Measurements from ENCODE around the gene EIF1.
"Not testable (repeated sequence)": the region's sequence is repeated elsewhere in the genome, so short reads cannot be mapped to it uniquely, and the experiment has no call there.

Gene EIF1

GRCh38 chr17:41678907-41679739 lies 9.6 kb upstream of the EIF1 start:
- DNase-seq (ENCODE audit: low read depth in 2 of 2): peak in 1 of 2 donors; percentile 42

- DNase-seq (ENCODE audit: low read depth in 2 of 2): no peak
Measured at GRCh38 chr17:41679740-41680425, 8.8 kb upstream of the EIF1 start.

- DNase-seq (ENCODE audit: low read depth in 2 of 2): no peak
Measured at GRCh38 chr17:41680426-41681040, 8.2 kb upstream of the EIF1 start.

GRCh38 chr17:41681776-41682175 lies 6.9 kb upstream of the EIF1 start:
- DNase-seq (ENCODE audit: low read depth in 2 of 2): no peak

- DNase-seq (ENCODE audit: low read depth in 2 of 2): no peak
Measured at GRCh38 chr17:41682631-41683030, 6.1 kb upstream of the EIF1 start.

GRCh38 chr17:41683441-41684007 lies 5.2 kb upstream of the EIF1 start:
- DNase-seq (ENCODE audit: low read depth in 2 of 2): no peak

- no peak for DNase-seq (ENCODE audit: low read depth in 2 of 2)
Measured at GRCh38 chr17:41684035-41684434, 4.7 kb upstream of the EIF1 start.

GRCh38 chr17:41685753-41686152 lies 2.9 kb upstream of the EIF1 start:
- DNase-seq (ENCODE audit: low read depth in 2 of 2): not testable (repeated sequence)

GRCh38 chr17:41686281-41686680 lies 2.4 kb upstream of the EIF1 start:
- no peak for DNase-seq (ENCODE audit: low read depth in 2 of 2)

- peak in 1 of 2 donors; percentile 39 for DNase-seq (ENCODE audit: low read depth in 2 of 2)
Measured at GRCh38 chr17:41687828-41688640, 651 bp upstream of the EIF1 start.

GRCh38 chr17:41689497-41690299 lies 1.0 kb downstream of the EIF1 start:
- peak in 1 of 2 donors; percentile 33 for DNase-seq (ENCODE audit: low read depth in 2 of 2)

- DNase-seq (ENCODE audit: low read depth in 2 of 2): no peak
Measured at GRCh38 chr17:41690497-41690896, 1.8 kb downstream of the EIF1 start.

GRCh38 chr17:41691031-41691777 lies 2.5 kb downstream of the EIF1 start:
- DNase-seq (ENCODE audit: low read depth in 2 of 2): no peak

GRCh38 chr17:41692722-41693521 lies 4.2 kb downstream of the EIF1 start:
- no peak for DNase-seq (ENCODE audit: low read depth in 2 of 2)

GRCh38 chr17:41695134-41695661 lies 6.5 kb downstream of the EIF1 start:
- no peak for DNase-seq (ENCODE audit: low read depth in 2 of 2)

GRCh38 chr17:41695954-41696757 lies 7.5 kb downstream of the EIF1 start:
- peak; percentile 45 to 56 for DNase-seq (ENCODE audit: low read depth in 2 of 2)

GRCh38 chr17:41697122-41697962 lies 8.7 kb downstream of the EIF1 start:
- no peak for DNase-seq (ENCODE audit: low read depth in 2 of 2)
